ENCODE measurements around the gene CUL2. TPM values are rescaled to one million over a fixed set of nuclear protein-coding genes. Genes with fewer than 3 reads are reported as not detected.

The CUL2 gene
- total RNA-seq, 4 donors from 2014 or later = 12.0 to 23.8 (median 13.3) TPM

- H3K27me3 ChIP-seq = no peaks in the 10 kb centered on the region
- peaks cover 0 to 65% (median 0%) of the 10 kb centered on the region in 3 donors for H3K36me3 ChIP-seq
- no peak overlapping the region for H3K4me3 ChIP-seq
- 88 to 89% methylated on average over 3 of the region's 3 CpGs for WGBS, 2 donors
- no peaks in the 10 kb centered on the region for H3K4me1 ChIP-seq
- DNase-seq (ENCODE audit: low spot score in 2 of 2) = no peak
- no peak overlapping the region for H3K27ac ChIP-seq
- H3K9me3 ChIP-seq = no peaks in the 10 kb centered on the region
- no peak for TF ChIP-seq CTCF (IDR thresholded peaks at IDR 0.05)
- no peak for TF ChIP-seq EP300 (IDR thresholded peaks at IDR 0.05)
These were observed 47.4 kb downstream of the CUL2 start for GRCh38 chr10:35042783-35043182.

- no peaks in the 10 kb centered on the region for H3K9me3 ChIP-seq
- no peak overlapping the region for H3K4me3 ChIP-seq
- no peak for DNase-seq (ENCODE audit: low spot score in 2 of 2)
- H3K27me3 ChIP-seq = no peaks in the 10 kb centered on the region
- TF ChIP-seq CTCF (IDR thresholded peaks at IDR 0.05) (no peak), POLR2A (IDR thresholded peaks at IDR 0.05) (no peak), EP300 (IDR thresholded peaks at IDR 0.05) (no peak)
- H3K4me1 ChIP-seq = no peaks in the 10 kb centered on the region
- H3K27ac ChIP-seq = no peak overlapping the region
- peaks cover 0 to 56% (median 0%) of the 10 kb centered on the region in 3 donors for H3K36me3 ChIP-seq
- WGBS, 2 donors = 75 to 76% methylated on average over 9 of the region's 9 CpGs
These were observed 48.6 kb downstream of the CUL2 start for GRCh38 chr10:35041502-35041879.

GRCh38 chr10:35040760-35041501 lies 49.2 kb downstream of the CUL2 start:
- H3K36me3 ChIP-seq = peaks cover 0 to 56% (median 0%) of the 10 kb centered on the region in 3 donors
- no peak for TF ChIP-seq POLR2A (IDR thresholded peaks at IDR 0.05)
- TF ChIP-seq EP300 (IDR thresholded peaks at IDR 0.05) = no peak
- TF ChIP-seq CTCF (IDR thresholded peaks at IDR 0.05) = no peak

GRCh38 chr10:35037104-35037503 lies 53.0 kb downstream of the CUL2 start:
- Histone ChIP-seq H3K9me3 (no peaks in the 10 kb centered on the region), H3K27ac (no peak overlapping the region), H3K4me3 (no peak overlapping the region), H3K36me3 (peaks cover 0 to 70% (median 0%) of the 10 kb centered on the region in 3 donors), H3K4me1 (no peaks in the 10 kb centered on the region), H3K27me3 (no peaks in the 10 kb centered on the region)
- 98% methylated on average over 4 of the region's 4 CpGs for WGBS, 2 donors
- no peak for TF ChIP-seq CTCF (IDR thresholded peaks at IDR 0.05)
- no peak for TF ChIP-seq EP300 (IDR thresholded peaks at IDR 0.05)
- TF ChIP-seq POLR2A (IDR thresholded peaks at IDR 0.05) = no peak
- DNase-seq (ENCODE audit: low spot score in 2 of 2) = no peak

More at GRCh38 chr10:35040760-35041501, 49.2 kb downstream of the CUL2 start:
- Histone ChIP-seq H3K9me3 (no peaks in the 10 kb centered on the region), H3K4me1 (no peaks in the 10 kb centered on the region), H3K4me3 (no peak overlapping the region), H3K27me3 (no peaks in the 10 kb centered on the region), H3K27ac (no peak overlapping the region)
- DNase-seq (ENCODE audit: low spot score in 2 of 2) = no peak
- 66 to 73% methylated on average over 6 of the region's 6 CpGs for WGBS, 2 donors

- Histone ChIP-seq H3K27ac (no peak overlapping the region), H3K27me3 (no peaks in the 10 kb centered on the region), H3K4me1 (no peaks in the 10 kb centered on the region), H3K36me3 (peaks cover 0 to 71% (median 8%) of the 10 kb centered on the region in 3 donors), H3K9me3 (no peaks in the 10 kb centered on the region), H3K4me3 (no peak overlapping the region)
- no peak for TF ChIP-seq POLR2A (IDR thresholded peaks at IDR 0.05)
- no peak for TF ChIP-seq EP300 (IDR thresholded peaks at IDR 0.05)
- TF ChIP-seq CTCF (IDR thresholded peaks at IDR 0.05) = no peak
- 9 to 23% methylated on average over 1 of the region's 1 CpG for WGBS, 2 donors
- DNase-seq (ENCODE audit: low spot score in 2 of 2) = no peak
These were observed 54.5 kb downstream of the CUL2 start for GRCh38 chr10:35035606-35036005.
